Measurements from ENCODE around the gene CLEC16A.
A peak's percentile ranks its signal among the peaks of the same experiment; 100 is the strongest.
"Not testable (repeated sequence)": the region's sequence is repeated elsewhere in the genome, so short reads cannot be mapped to it uniquely, and the experiment has no call there.

Gene CLEC16A

GRCh38 chr16:10966559-10966958 lies 22.2 kb downstream of the CLEC16A start:
- DNase-seq = not testable (repeated sequence)

GRCh38 chr16:10967986-10968385 lies 23.6 kb downstream of the CLEC16A start:
- no peak for DNase-seq

- DNase-seq = no peak
Measured at GRCh38 chr16:10968498-10968897, 24.1 kb downstream of the CLEC16A start.

- DNase-seq = no peak
Measured at GRCh38 chr16:10969615-10970014, 25.3 kb downstream of the CLEC16A start.

GRCh38 chr16:10970065-10970464 lies 25.7 kb downstream of the CLEC16A start:
- no peak for DNase-seq

GRCh38 chr16:10971560-10971961 lies 27.2 kb downstream of the CLEC16A start:
- peak; percentile 88 for DNase-seq

GRCh38 chr16:10972108-10972818 lies 27.9 kb downstream of the CLEC16A start:
- DNase-seq = no peak

GRCh38 chr16:10972819-10973464 lies 28.6 kb downstream of the CLEC16A start:
- no peak for DNase-seq

- no peak for DNase-seq
Measured at GRCh38 chr16:10976634-10977033, 32.3 kb downstream of the CLEC16A start.

- DNase-seq = no peak
Measured at GRCh38 chr16:10978124-10978523, 33.8 kb downstream of the CLEC16A start.

GRCh38 chr16:10978871-10979446 lies 34.6 kb downstream of the CLEC16A start:
- no peak for DNase-seq

- DNase-seq = no peak
Measured at GRCh38 chr16:10979717-10980601, 35.6 kb downstream of the CLEC16A start.

GRCh38 chr16:10980813-10981212 lies 36.4 kb downstream of the CLEC16A start:
- no peak for DNase-seq

GRCh38 chr16:10981697-10982216 lies 37.4 kb downstream of the CLEC16A start:
- peak; percentile 9 for DNase-seq

- no peak for DNase-seq
Measured at GRCh38 chr16:10982465-10983150, 38.2 kb downstream of the CLEC16A start.

GRCh38 chr16:10983159-10983558 lies 38.8 kb downstream of the CLEC16A start:
- DNase-seq = no peak

- DNase-seq = no peak
Measured at GRCh38 chr16:10984509-10984908, 40.1 kb downstream of the CLEC16A start.

- DNase-seq = no peak
Measured at GRCh38 chr16:10987361-10988163, 43.2 kb downstream of the CLEC16A start.

- no peak for DNase-seq
Measured at GRCh38 chr16:10988164-10988803, 43.9 kb downstream of the CLEC16A start.

- no peak for DNase-seq
Measured at GRCh38 chr16:10988879-10989278, 44.5 kb downstream of the CLEC16A start.

- DNase-seq = no peak
Measured at GRCh38 chr16:10989559-10989958, 45.2 kb downstream of the CLEC16A start.

Measured in fibroblast of skin of back (primary cell).